ENCODE measurements around the gene VWA3A. TPM values are rescaled to one million over a fixed set of nuclear protein-coding genes. Genes with fewer than 3 reads are reported as not detected.

The VWA3A gene
- total RNA-seq, 2 donors from 2014 or later = 0.10 to 0.16 TPM

DNA sequence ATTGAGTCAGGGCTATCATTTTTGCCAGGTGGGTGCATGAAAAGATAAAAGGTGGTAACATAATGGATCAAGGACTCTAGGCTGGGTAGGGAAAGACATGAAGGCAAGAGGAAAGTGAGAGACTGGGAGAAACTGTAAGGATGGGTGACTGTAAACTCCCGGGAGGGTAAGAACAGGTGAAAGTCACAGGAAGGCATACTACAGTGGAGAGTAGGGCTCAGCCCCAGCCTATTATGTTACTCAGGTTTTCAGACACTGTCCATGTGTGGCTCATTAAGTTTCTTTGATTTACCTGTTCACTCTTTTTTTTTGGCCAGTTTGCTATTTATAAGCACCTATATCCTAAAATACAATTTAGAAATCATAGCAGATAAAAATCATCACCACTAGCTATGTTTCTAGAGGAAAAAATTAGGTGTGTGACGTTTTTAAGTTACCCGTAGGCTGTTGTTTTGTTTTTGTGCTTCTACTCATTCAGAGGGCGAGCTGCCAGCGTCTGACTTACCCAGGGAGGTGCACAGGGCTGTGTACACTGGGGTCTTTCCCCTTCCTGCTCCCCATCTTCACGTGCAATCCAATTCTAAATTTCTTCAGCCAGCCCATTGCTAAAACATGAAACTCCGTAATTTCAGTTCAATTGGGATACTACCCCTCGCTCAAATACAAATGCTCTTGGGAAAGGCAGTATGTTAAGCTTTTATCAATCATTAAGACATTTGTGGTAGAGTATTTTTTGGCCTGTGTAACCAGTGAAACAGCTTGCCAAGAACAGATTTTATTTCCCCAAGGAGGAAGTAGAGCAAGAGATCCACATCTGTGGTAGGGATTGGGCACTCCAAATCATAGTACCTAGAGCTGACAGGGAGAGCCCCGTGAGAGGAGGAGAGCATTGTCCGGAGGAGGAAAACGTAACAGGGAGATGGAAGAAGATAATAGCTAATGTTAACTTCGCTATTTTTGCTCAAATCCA is 21.7 kb upstream of the VWA3A start:
- H3K9me3 Mint-ChIP-seq = peaks cover 2 to 4% of the 10 kb centered on the region in 2 donors
- no peaks in the 10 kb centered on the region for H3K4me1 Mint-ChIP-seq (ENCODE audit: low read depth)
- no peak overlapping the region for H3K27ac Mint-ChIP-seq
- H3K4me3 Mint-ChIP-seq = no peak overlapping the region
- ATAC-seq (replicated peaks in 1 of 2) (no peak), DNase-seq (no peak)
- no peaks in the 10 kb centered on the region for H3K27me3 Mint-ChIP-seq (ENCODE audit: low read depth)
- H3K36me3 Mint-ChIP-seq (ENCODE audit: insufficient read depth in 2 of 2) = peaks cover 9 to 12% of the 10 kb centered on the region in 2 donors

- DNase-seq (no peak), ATAC-seq (replicated peaks in 1 of 2) (no peak)
- Mint-ChIP-seq H3K4me3 (no peak overlapping the region), H3K36me3 (ENCODE audit: insufficient read depth in 2 of 2) (peaks cover 6 to 8% of the 10 kb centered on the region in 2 donors), H3K27ac (no peak overlapping the region), H3K4me1 (ENCODE audit: low read depth) (no peaks in the 10 kb centered on the region), H3K9me3 (peaks cover 2 to 4% of the 10 kb centered on the region in 2 donors), H3K27me3 (ENCODE audit: low read depth) (no peaks in the 10 kb centered on the region)
Observed at GRCh38 chr16:22071331-22071910, 20.9 kb upstream of the VWA3A start.

DNA sequence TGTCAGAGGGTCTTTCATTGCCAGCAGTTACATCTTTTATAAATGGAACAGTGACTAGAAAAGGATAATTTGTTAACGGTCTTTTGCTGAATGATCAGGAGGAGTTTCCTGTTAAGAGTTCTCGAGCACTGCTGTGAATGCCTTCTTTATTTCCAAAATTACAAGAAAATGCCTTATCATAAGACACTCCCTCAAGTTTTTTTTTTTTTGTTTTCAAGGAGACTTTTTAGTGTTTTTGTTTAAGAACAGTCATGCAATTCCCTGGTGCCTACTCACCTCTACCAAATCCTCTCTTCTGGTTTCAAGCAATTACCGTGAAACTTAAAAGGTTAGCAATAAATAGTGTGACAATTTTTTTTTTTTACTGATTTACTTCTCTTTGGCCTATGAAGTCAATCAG is 19.0 kb upstream of the VWA3A start:
- no peak overlapping the region for H3K27ac Mint-ChIP-seq
- H3K27me3 Mint-ChIP-seq (ENCODE audit: low read depth) = no peaks in the 10 kb centered on the region
- H3K4me3 Mint-ChIP-seq = no peak overlapping the region
- H3K4me1 Mint-ChIP-seq (ENCODE audit: low read depth) = peaks cover 6% of the 10 kb centered on the region
- H3K9me3 Mint-ChIP-seq = no peaks in the 10 kb centered on the region
- no peak for ATAC-seq (replicated peaks in 1 of 2)
- H3K36me3 Mint-ChIP-seq (ENCODE audit: insufficient read depth in 2 of 2) = no peaks in the 10 kb centered on the region
- DNase-seq = no peak

DNA sequence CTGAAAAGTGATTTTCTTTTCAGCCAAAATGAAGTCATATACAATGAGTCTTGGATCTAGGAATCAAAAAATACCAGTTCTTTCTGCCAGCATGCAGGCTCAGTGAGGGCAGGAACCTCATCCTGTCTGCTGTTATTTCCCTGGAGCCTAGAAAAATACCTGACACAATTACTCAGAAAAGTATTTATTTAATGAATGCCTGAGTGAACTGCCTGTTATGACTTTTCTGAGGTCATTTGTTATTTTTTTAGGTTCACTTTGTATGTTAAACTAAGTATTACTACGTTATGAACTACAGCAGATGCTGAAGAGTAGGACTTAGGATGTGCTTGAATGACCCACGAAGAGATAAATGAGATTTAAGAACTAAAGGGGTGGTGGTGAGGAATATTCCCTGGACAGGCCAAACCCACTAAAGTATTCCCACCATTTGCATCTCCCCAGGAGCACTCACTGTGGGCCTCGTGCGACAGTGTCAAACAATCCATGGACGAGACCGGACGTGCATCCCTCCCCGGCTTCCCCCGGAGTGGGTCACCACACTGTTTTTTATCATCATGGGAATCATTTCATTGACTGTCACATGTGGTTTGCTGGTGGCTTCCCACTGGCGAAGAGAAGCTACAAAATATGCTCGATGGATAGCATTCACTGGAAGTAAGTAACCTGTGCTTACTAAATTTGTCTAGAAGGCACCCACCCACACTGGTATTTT is 17.1 kb upstream of the VWA3A start:
- H3K27ac Mint-ChIP-seq = no peak overlapping the region
- no peaks in the 10 kb centered on the region for H3K27me3 Mint-ChIP-seq (ENCODE audit: low read depth)
- H3K4me3 Mint-ChIP-seq = no peak overlapping the region

DNA sequence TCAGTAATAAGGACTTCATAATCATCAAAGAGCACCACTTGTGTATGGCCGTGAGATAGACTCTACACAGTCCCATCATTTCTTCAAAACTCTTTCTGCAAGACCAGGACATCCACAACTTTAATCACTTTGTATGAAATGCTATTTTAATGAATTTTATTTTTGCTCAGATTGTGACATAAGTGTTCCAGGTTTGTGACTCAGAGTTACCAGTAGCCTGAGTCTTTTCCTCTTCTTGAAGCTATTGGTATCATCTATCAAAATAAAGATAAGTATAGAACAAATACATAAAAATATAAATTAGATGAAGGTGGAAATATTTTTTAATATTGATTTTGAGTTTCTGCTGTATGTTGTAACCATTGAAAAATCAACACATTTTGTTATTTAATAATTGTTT is 16.6 kb upstream of the VWA3A start:
- H3K4me3 Mint-ChIP-seq = no peak overlapping the region
- ATAC-seq (replicated peaks in 1 of 2) (no peak), DNase-seq (no peak)
- H3K36me3 Mint-ChIP-seq (ENCODE audit: insufficient read depth in 2 of 2) = no peaks in the 10 kb centered on the region
- no peak overlapping the region for H3K27ac Mint-ChIP-seq
- H3K27me3 Mint-ChIP-seq (ENCODE audit: low read depth) = no peaks in the 10 kb centered on the region
- no peaks in the 10 kb centered on the region for H3K9me3 Mint-ChIP-seq
- peaks cover 8% of the 10 kb centered on the region for H3K4me1 Mint-ChIP-seq (ENCODE audit: low read depth)

More for the DNA sequence above, 17.1 kb upstream of the VWA3A start:
- Mint-ChIP-seq H3K9me3 (no peaks in the 10 kb centered on the region), H3K4me1 (ENCODE audit: low read depth) (peaks cover 6% of the 10 kb centered on the region), H3K36me3 (ENCODE audit: insufficient read depth in 2 of 2) (no peaks in the 10 kb centered on the region)
- no peak for ATAC-seq (replicated peaks in 1 of 2)
- no peak for DNase-seq

GRCh38 chr16:22077700-22078313 is 14.5 kb upstream of the VWA3A start:
- Mint-ChIP-seq H3K4me1 (ENCODE audit: low read depth) (peaks cover 13% of the 10 kb centered on the region), H3K4me3 (no peak overlapping the region), H3K36me3 (ENCODE audit: insufficient read depth in 2 of 2) (no peaks in the 10 kb centered on the region), H3K27ac (no peak overlapping the region), H3K9me3 (no peaks in the 10 kb centered on the region), H3K27me3 (ENCODE audit: low read depth) (no peaks in the 10 kb centered on the region)
- DNase-seq (peak; percentile 69 to 79), ATAC-seq (replicated peaks in 1 of 2) (peak; percentile 62 to 71)

DNA sequence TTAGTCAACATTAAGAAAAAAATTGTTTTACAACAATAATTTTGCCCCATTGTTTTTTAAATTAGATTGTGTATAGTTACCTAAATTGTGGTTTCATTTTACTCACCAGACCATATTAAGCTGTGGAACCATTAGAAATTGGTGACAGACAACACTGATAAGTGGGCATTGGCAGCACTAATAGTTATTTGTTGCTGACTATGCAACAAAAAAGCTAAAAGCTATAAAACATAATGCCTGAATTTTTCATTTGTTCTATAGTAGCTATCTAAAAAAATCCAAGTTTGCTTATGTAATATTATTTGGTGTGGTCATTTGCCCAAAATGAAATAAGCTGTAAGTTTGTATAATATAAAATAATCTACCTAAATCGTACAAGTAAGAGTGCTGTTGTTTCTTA is 13.7 kb upstream of the VWA3A start:
- ATAC-seq (replicated peaks in 1 of 2) (no peak), DNase-seq (no peak)
- Mint-ChIP-seq H3K27ac (no peak overlapping the region), H3K4me1 (ENCODE audit: low read depth) (peaks cover 13% of the 10 kb centered on the region), H3K36me3 (ENCODE audit: insufficient read depth in 2 of 2) (no peaks in the 10 kb centered on the region), H3K4me3 (no peak overlapping the region), H3K27me3 (ENCODE audit: low read depth) (no peaks in the 10 kb centered on the region), H3K9me3 (no peaks in the 10 kb centered on the region)

GRCh38 chr16:22081050-22081449 is 11.3 kb upstream of the VWA3A start:
- H3K4me1 Mint-ChIP-seq (ENCODE audit: low read depth) = peaks cover 13% of the 10 kb centered on the region
- no peaks in the 10 kb centered on the region for H3K9me3 Mint-ChIP-seq
- H3K36me3 Mint-ChIP-seq (ENCODE audit: insufficient read depth in 2 of 2) = no peaks in the 10 kb centered on the region
- no peak overlapping the region for H3K4me3 Mint-ChIP-seq
- peak in 1 of 2 donors; percentile 56 for ATAC-seq (replicated peaks in 1 of 2)
- no peaks in the 10 kb centered on the region for H3K27me3 Mint-ChIP-seq (ENCODE audit: low read depth)
- DNase-seq = no peak
- no peak overlapping the region for H3K27ac Mint-ChIP-seq

- Mint-ChIP-seq H3K4me1 (ENCODE audit: low read depth) (no peaks in the 10 kb centered on the region), H3K36me3 (ENCODE audit: insufficient read depth in 2 of 2) (no peaks in the 10 kb centered on the region), H3K27ac (no peak overlapping the region), H3K4me3 (no peak overlapping the region), H3K9me3 (no peaks in the 10 kb centered on the region), H3K27me3 (ENCODE audit: low read depth) (no peaks in the 10 kb centered on the region)
- ATAC-seq (replicated peaks in 1 of 2) (no peak), DNase-seq (no peak)
Observed at GRCh38 chr16:22086440-22086839, 5.9 kb upstream of the VWA3A start.

- no peaks in the 10 kb centered on the region for H3K4me1 Mint-ChIP-seq (ENCODE audit: low read depth)
- no peaks in the 10 kb centered on the region for H3K9me3 Mint-ChIP-seq
- no peak for DNase-seq
- H3K27ac Mint-ChIP-seq = no peak overlapping the region
- H3K4me3 Mint-ChIP-seq = no peak overlapping the region
- ATAC-seq (replicated peaks in 1 of 2) = no peak
- H3K36me3 Mint-ChIP-seq (ENCODE audit: insufficient read depth in 2 of 2) = no peaks in the 10 kb centered on the region
- peaks cover 9% of the 10 kb centered on the region for H3K27me3 Mint-ChIP-seq (ENCODE audit: low read depth)
Observed at GRCh38 chr16:22088642-22089041, 3.7 kb upstream of the VWA3A start.

GRCh38 chr16:22089910-22090309 is 2.4 kb upstream of the VWA3A start:
- Mint-ChIP-seq H3K27me3 (ENCODE audit: low read depth) (peaks cover 12% of the 10 kb centered on the region), H3K27ac (no peak overlapping the region), H3K4me1 (ENCODE audit: low read depth) (no peaks in the 10 kb centered on the region), H3K9me3 (no peaks in the 10 kb centered on the region), H3K4me3 (no peak overlapping the region), H3K36me3 (ENCODE audit: insufficient read depth in 2 of 2) (no peaks in the 10 kb centered on the region)
- DNase-seq = no peak
- no peak for ATAC-seq (replicated peaks in 1 of 2)

DNA sequence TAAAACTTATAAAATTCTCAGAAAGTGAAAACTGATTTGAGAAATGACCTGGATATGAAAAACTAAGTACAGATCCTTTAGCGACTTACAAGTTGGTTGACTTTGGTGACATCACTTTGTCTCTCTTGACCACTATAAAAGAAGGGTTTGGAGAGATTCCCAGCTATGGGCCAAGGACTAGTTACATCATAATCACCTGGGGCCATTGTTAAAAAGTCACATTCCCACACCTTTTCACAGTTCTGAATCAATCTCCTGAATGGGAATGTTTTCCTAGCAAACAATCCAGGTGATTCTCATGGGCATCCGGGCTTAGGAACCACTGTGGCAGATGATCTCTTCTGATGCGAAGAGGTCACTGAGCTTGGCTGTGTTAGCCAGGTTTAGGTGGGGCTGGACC is 620 bp upstream of the VWA3A start:
- Mint-ChIP-seq H3K9me3 (no peaks in the 10 kb centered on the region), H3K4me3 (no peak overlapping the region), H3K36me3 (ENCODE audit: insufficient read depth in 2 of 2) (no peaks in the 10 kb centered on the region), H3K4me1 (ENCODE audit: low read depth) (no peaks in the 10 kb centered on the region), H3K27ac (no peak overlapping the region), H3K27me3 (ENCODE audit: low read depth) (peaks cover 16% of the 10 kb centered on the region)
- no peak for ATAC-seq (replicated peaks in 1 of 2)
- no peak for DNase-seq

DNA sequence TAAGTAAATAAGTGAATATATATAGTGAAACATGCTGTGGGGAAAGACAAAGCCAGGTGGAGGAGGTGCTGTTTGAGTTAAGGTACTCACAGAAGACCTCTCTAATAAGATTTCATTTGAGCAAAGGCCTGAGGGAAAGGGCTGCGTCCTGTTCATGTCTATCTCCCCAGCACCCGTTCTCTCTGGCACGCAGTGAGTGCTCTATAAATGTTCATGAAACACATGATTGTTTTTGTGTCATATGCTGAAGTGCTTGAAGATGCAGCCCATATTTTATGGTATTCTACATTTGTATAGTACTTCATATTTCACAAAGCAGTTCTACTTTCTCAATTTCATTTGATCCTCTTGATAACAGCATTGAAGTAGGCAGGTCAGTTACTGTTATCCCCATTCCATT is 990 bp downstream of the VWA3A start:
- no peak overlapping the region for H3K27ac Mint-ChIP-seq
- H3K27me3 Mint-ChIP-seq (ENCODE audit: low read depth) = peaks cover 22% of the 10 kb centered on the region

More for the DNA sequence above, 990 bp downstream of the VWA3A start:
- Mint-ChIP-seq H3K4me1 (ENCODE audit: low read depth) (no peaks in the 10 kb centered on the region), H3K4me3 (no peak overlapping the region), H3K36me3 (ENCODE audit: insufficient read depth in 2 of 2) (no peaks in the 10 kb centered on the region), H3K9me3 (no peaks in the 10 kb centered on the region)
- ATAC-seq (replicated peaks in 1 of 2) = no peak
- DNase-seq = no peak

All from activated T-cell treated with anti-CD3 and anti-CD28 coated beads, Interleukin-2, amount 50 U/mL, for 72 hours (primary cell).